HG03135 (cell line): ENCODE measurements around the gene SGSM1.
"Not testable (repeated sequence)": the region's sequence is repeated elsewhere in the genome, so short reads cannot be mapped to it uniquely, and the experiment has no call there.

ENCODE experiments used
- ATAC-seq: cut with Tn5 transposase; IDR thresholded peaks from one replicate; pipeline ENCODE4 v1.9.1; 2021; ENCODE audit warnings: mild to moderate bottlenecking, moderate library complexity; ENCODE audit not compliant: unreplicated experiment

Gene SGSM1

GRCh38 chr22:24894220-24894975 is 88.4 kb downstream of the SGSM1 start:
- no peak for ATAC-seq

- ATAC-seq = no peak
These were observed 89.0 kb downstream of the SGSM1 start for GRCh38 chr22:24894998-24895397.

GRCh38 chr22:24901448-24901847 is 95.4 kb downstream of the SGSM1 start:
- ATAC-seq = no peak

- ATAC-seq = no peak
These were observed 99.9 kb downstream of the SGSM1 start for GRCh38 chr22:24905909-24906308.

GRCh38 chr22:24907101-24907500 is 101.1 kb downstream of the SGSM1 start:
- ATAC-seq = not testable (repeated sequence)

- no peak for ATAC-seq
These were observed 114.0 kb downstream of the SGSM1 start for GRCh38 chr22:24920029-24920428.

- no peak for ATAC-seq
These were observed 119.8 kb downstream of the SGSM1 start for GRCh38 chr22:24925586-24926427.

GRCh38 chr22:24926428-24926725 is 120.4 kb downstream of the SGSM1 start:
- no peak for ATAC-seq

GRCh38 chr22:24926849-24927579 is 121.0 kb downstream of the SGSM1 start:
- no peak for ATAC-seq

- ATAC-seq = no peak
These were observed 122.3 kb downstream of the SGSM1 start for GRCh38 chr22:24928322-24928721.

GRCh38 chr22:24930678-24931077 is 124.7 kb downstream of the SGSM1 start:
- ATAC-seq = no peak

GRCh38 chr22:24935771-24936483 is 129.9 kb downstream of the SGSM1 start:
- no peak for ATAC-seq

- ATAC-seq = no peak
These were observed 131.1 kb downstream of the SGSM1 start for GRCh38 chr22:24937114-24937513.

- no peak for ATAC-seq
These were observed 132.8 kb downstream of the SGSM1 start for GRCh38 chr22:24938741-24939341.

- no peak for ATAC-seq
These were observed 136.3 kb downstream of the SGSM1 start for GRCh38 chr22:24942301-24942700.

GRCh38 chr22:24944217-24944937 is 138.4 kb downstream of the SGSM1 start:
- ATAC-seq = no peak

GRCh38 chr22:24945430-24945829 is 139.4 kb downstream of the SGSM1 start:
- no peak for ATAC-seq

- no peak for ATAC-seq
These were observed 141.4 kb downstream of the SGSM1 start for GRCh38 chr22:24947383-24947782.

GRCh38 chr22:24947881-24948280 is 141.9 kb downstream of the SGSM1 start:
- ATAC-seq = no peak
